K562 (cell line): ENCODE measurements around the gene NFAM1. TPM values are rescaled to one million over a fixed set of nuclear protein-coding genes. Genes with fewer than 3 reads are reported as not detected.

Experiments used
- CAMTA2 ChIP-seq: fragments of 250-450 bp; sonication (Bioruptor Pico); conservative IDR thresholded peaks from 2 replicates; pipeline ENCODE4 v1.5.1; 2022
- CEBPZ ChIP-seq: fragments of 150-350 bp; IDR thresholded peaks from 2 replicates; pipeline ENCODE4 v1.6.1; 2014; ENCODE audit warnings: low read depth, mild to moderate bottlenecking, low read length, borderline replicate concordance
- MED1 ChIP-seq: sonication (generic); formaldehyde crosslinking; IDR thresholded peaks from 2 replicates; pipeline ENCODE4 v1.8.1; 2023; ENCODE audit warnings: missing genetic modification reagents, borderline replicate concordance
- MGA ChIP-seq: fragments of 450-650 bp; IDR thresholded peaks from 2 replicates; pipeline ENCODE4 v1.6.1; 2016; ENCODE audit warnings: mild to moderate bottlenecking, moderate library complexity
- SMC3 ChIP-seq: conservative IDR thresholded peaks from 2 replicates; pipeline ENCODE4 v1.6.1; 2011; ENCODE audit warnings: low read depth, low read length, improper control_type of control experiment; ENCODE audit not compliant: insufficient read depth
- SREBF1 ChIP-seq: fragments of 150-350 bp; IDR thresholded peaks from 2 replicates; pipeline ENCODE4 v1.6.1; 2014; ENCODE audit warnings: antibody characterized with exemption, low read depth, low read length, borderline replicate concordance
- TCF7L2 ChIP-seq: fragments of 150-350 bp; IDR thresholded peaks from 2 replicates; pipeline ENCODE4 v1.6.1; 2016; ENCODE audit warnings: low read depth, mild to moderate bottlenecking, low read length, moderate library complexity
- XRCC5 ChIP-seq: fragments of 200-400 bp; formaldehyde crosslinking; IDR thresholded peaks from 2 replicates; pipeline ENCODE4 v1.6.1; 2017; ENCODE audit warnings: low read depth, mild to moderate bottlenecking, low read length
- ZBTB1 ChIP-seq: sonication (generic); formaldehyde crosslinking; IDR thresholded peaks from 2 replicates; pipeline ENCODE4 v1.8.1; 2023; ENCODE audit warnings: missing genetic modification reagents, low read depth, mild to moderate bottlenecking, borderline replicate concordance
- ZBTB17 ChIP-seq: fragments of 450-650 bp; formaldehyde crosslinking; IDR thresholded peaks from 2 replicates; pipeline ENCODE4 v1.4.0; 2020; ENCODE audit warnings: mild to moderate bottlenecking
- ZNF140 ChIP-seq: fragments of 250-450 bp; sonication (Bioruptor Pico); IDR thresholded peaks from 2 replicates; pipeline ENCODE4 v1.8.0; 2021; ENCODE audit warnings: moderate library complexity, mild to moderate bottlenecking, inconsistent platforms
- ZNF584 ChIP-seq: fragments of 200-800 bp; sonication (Bioruptor generic); IDR thresholded peaks from 2 replicates; pipeline ENCODE4 v1.6.1; 2016; ENCODE audit warnings: low read depth, mild to moderate bottlenecking, missing genetic modification characterization, missing compliant biosample characterization
- polyA plus RNA-seq, 8 experiments: library from polyadenylated mRNA; depleted of rRNA in 4 of 8; stranded (reverse) in 5 of 8; unstranded in 3 of 8; fragments of >200 nt; fragmentation: Nextera tagmentation in 2 of 8; fragmentation: Illumina TruSeq in 1 of 8; extraction: Ambion mirVana in 2 of 8; extraction: Trizol in 1 of 8; gene quantifications; 2 replicates each; pipeline versions ENCODE4 v1.2.1 to v1.2.3, GENCODE V29; 2011 to 2014; ENCODE audit warnings: inconsistent platforms in 1 of 8, missing spikeins in 1 of 8
- total RNA-seq, 7 experiments: library from RNA; depleted of rRNA in 6 of 7; stranded (reverse); fragments of >200 nt in 6 of 7; fragmentation: Illumina TruSeq in 2 of 7; extraction: Trizol in 2 of 7; gene quantifications; 2 replicates each; pipeline versions ENCODE4 v1.2.1 to v1.2.3, GENCODE V29; 2011 to 2021; ENCODE audit warnings: low replicate concordance in 1 of 7

Gene NFAM1
- total and polyA plus RNA-seq, 9 of the 15 experiments (the other 6 are each of a cell fraction or from before 2014, with no cell fraction given): 0.01 to 0.18 (median 0.03) TPM; not detected in 5

GRCh38 chr22:42444077-42444904 lies 12.1 kb upstream of the NFAM1 start (continued):
- TF ChIP-seq MGA: peak; percentile 29; the same call in 1 of the 2 replicates
- no peak for TF ChIP-seq ZNF140 (CRISPR knock-in tag)
- TF ChIP-seq MED1: no peak
- TF ChIP-seq CEBPZ: no peak
- no peak; the same call in 1 of the 2 replicates for TF ChIP-seq ZNF584 (CRISPR knock-in tag)
- TF ChIP-seq ZBTB1 (CRISPR knock-in tag): no peak
- TF ChIP-seq SREBF1: no peak
- peak; percentile 42; the same call in 1 of the 2 replicates for TF ChIP-seq SMC3
- TF ChIP-seq XRCC5: peak; percentile 49; the same call in 1 of the 2 replicates
- no peak for TF ChIP-seq CAMTA2 (CRISPR knock-in tag)
- TF ChIP-seq ZBTB17: no peak
- TF ChIP-seq TCF7L2: no peak
